ENCODE measurements around the gene MPP2. TPM values are rescaled to one million over a fixed set of nuclear protein-coding genes. Genes with fewer than 3 reads are reported as not detected.

The MPP2 gene
- total and polyA plus RNA-seq, 2 donors (not counting 3 experiments of a cell fraction or from before 2014, with no cell fraction given), result 1.4 to 1.6 TPM

DNA sequence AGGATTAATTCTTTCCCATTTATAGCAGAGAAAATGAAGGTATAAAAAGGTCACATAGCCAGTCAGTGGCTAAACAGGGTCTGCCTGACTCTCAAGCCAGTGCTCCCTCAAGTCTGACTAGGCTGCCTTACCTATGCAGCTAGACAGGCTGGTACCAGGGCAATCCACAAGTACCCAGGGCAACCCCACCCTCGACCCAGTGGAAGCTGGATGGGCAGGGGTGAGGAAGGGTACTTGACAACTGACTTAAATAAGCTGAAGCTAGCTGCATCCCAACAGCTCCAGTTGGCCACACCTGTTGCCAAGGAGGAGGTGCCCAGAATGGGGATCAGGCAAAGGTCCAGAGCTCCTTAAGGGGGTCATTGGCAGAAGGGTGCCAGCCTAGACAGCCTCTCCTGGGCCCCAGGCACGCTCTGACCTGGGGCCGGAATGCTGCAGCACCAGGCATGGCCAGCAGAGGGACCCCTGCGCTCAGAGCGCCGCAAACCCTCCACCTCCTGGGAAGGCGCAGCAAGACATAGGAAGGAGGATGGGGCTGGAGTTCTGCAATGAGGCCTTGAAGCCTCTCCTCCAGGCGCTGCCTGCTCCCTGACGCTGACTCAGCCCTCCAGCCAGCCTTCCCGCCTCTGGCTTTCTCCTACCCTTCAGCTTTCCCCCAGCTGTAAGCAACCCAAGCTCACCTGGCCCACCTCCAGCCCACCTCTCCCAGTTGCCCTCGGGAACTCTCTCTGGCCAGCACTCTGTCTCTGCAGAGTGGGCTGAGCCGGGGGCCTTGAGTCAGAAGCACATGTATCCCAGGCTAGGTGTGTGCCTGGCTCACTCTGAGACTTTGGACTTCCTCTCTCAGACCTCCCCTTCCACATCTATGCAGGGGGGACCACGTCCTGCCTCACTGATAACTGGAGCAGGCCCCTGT is 28.8 kb downstream of the MPP2 start:
- Histone ChIP-seq H4K20me1 (replicated peaks; ENCODE audit: control insufficient read depth, extremely low read depth, insufficient read depth, low read length) (no peaks in the 10 kb centered on the region), H3K36me3 (ENCODE audit: control insufficient read depth in 2 of 2, extremely low read depth in 1 of 2, insufficient read depth in 2 of 2, low read length in 2 of 2) (no peaks in the 10 kb centered on the region), H3K27ac (ENCODE audit: insufficient read depth, low read depth, low read length) (no peak overlapping the region), H3K4me2 (ENCODE audit: insufficient read depth, low read length) (no peak overlapping the region), H3K4me1 (ENCODE audit: control insufficient read depth, extremely low read depth, insufficient read depth, low read length) (no peaks in the 10 kb centered on the region), H3K4me3 (replicated peaks in 1 of 3; ENCODE audit: insufficient read depth in 1 of 3, low read depth in 1 of 3, low read length in 3 of 3) (no peak overlapping the region), H3K9ac (replicated peaks; ENCODE audit: extremely low read depth, insufficient read depth, low read length) (no peak overlapping the region), H3K79me2 (ENCODE audit: control insufficient read depth, insufficient read depth, low read length) (no peaks in the 10 kb centered on the region), H3K9me1 (replicated peaks; ENCODE audit: control insufficient read depth, extremely low read depth, insufficient read depth, low read length) (no peaks in the 10 kb centered on the region), H3K27me3 (ENCODE audit: control insufficient read depth in 2 of 2, insufficient read depth in 2 of 2, low read length in 2 of 2) (peaks cover 3 to 4% of the 10 kb centered on the region in 2 experiments), H3K9me3 (replicated peaks; ENCODE audit: control insufficient read depth, insufficient read depth, low read length) (no peaks in the 10 kb centered on the region), H2AFZ (ENCODE audit: low read depth, low read length) (no peak overlapping the region)
- DNase-seq (ENCODE audit: low read depth, low spot score), result peak; percentile 71
- BruUV-seq (replicated peaks), result no TSS peak
- ChIA-PET POLR2A (no interaction called here), CTCF (interaction anchor here (0.5 to 4.7 kb wide), 16 partner anchors 14 to 290 kb away, joined by 3 to 69 read pairs (median 6); partner anchors contain the start of genes CD300LG and MPP2)
- peak; percentile 87 for FAIRE-seq
- TF ChIP-seq GATA2 (IDR thresholded peaks at IDR 0.05; ENCODE audit: insufficient read depth, insufficient read length, low read depth, low read length), result no peak
- TF ChIP-seq, protein P1, sequence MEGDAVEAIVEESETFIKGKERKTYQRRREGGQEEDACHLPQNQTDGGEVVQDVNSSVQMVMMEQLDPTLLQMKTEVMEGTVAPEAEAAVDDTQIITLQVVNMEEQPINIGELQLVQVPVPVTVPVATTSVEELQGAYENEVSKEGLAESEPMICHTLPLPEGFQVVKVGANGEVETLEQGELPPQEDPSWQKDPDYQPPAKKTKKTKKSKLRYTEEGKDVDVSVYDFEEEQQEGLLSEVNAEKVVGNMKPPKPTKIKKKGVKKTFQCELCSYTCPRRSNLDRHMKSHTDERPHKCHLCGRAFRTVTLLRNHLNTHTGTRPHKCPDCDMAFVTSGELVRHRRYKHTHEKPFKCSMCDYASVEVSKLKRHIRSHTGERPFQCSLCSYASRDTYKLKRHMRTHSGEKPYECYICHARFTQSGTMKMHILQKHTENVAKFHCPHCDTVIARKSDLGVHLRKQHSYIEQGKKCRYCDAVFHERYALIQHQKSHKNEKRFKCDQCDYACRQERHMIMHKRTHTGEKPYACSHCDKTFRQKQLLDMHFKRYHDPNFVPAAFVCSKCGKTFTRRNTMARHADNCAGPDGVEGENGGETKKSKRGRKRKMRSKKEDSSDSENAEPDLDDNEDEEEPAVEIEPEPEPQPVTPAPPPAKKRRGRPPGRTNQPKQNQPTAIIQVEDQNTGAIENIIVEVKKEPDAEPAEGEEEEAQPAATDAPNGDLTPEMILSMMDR (IDR thresholded peaks at IDR 0.05; ENCODE audit: extremely low read depth in 1 of 2, insufficient read depth in 1 of 2, low read depth in 1 of 2, low read length in 2 of 2), result peak; percentile 93 to 100
- no peak for TF ChIP-seq FOS (IDR thresholded peaks at IDR 0.05; ENCODE audit: borderline replicate concordance, insufficient read depth, low read length)
- intact Hi-C loops (cut with micrococcal nuclease), result loop anchor here (1.0 kb wide), 1 partner anchor 117 kb away; no protein-coding TSS in a partner anchor
- dilution Hi-C loops (cut with MboI; ENCODE audit: extremely low pct_ligation_motif_present, low sequenced_read_pairs), result no loop called here
